IPS-18c (cell line): ENCODE data around the gene UCHL1.

Source experiments
- H3K4me3 ChIP-seq: 2 replicates; pipeline ENCODE4 v1.7.0; 2013; ENCODE audit warnings: low read depth, mild to moderate bottlenecking, low read length, moderate library complexity; ENCODE audit not compliant: insufficient read depth
- H3K9me3 ChIP-seq: one replicate; pipeline ENCODE4 v1.6.1; 2013; ENCODE audit warnings: mild to moderate bottlenecking, low read length, moderate library complexity; ENCODE audit not compliant: control insufficient read depth, insufficient read depth

Gene UCHL1

DNA sequence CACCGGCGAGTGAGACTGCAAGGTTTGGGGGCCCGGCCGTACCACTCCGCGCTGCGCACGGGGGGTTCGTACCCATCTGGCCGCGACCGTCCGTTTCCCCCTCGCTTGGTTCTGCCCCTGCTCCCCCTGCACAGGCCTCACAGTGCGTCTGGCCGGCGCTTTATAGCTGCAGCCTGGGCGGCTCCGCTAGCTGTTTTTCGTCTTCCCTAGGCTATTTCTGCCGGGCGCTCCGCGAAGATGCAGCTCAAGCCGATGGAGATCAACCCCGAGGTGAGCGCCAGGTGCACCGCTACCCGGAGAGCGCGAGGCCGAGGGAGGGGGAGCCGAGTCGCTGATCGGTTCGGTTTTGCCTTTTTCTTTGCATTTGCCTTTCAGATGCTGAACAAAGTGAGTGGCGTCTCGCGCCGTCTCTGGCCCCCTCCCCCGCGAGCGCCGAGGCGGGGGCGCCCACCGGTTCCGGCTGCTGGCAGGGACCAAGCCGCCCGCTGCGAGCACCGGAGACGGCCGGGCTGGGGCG, at the start of gene UCHL1:
TSS of gene UCHL1 (plus strand) at position 189 of the 517 bp plus-strand sequence. CDS start at position 238, 49 bp downstream.
- Histone ChIP-seq H3K4me3 (peak within 1 kb of the TSS; percentile 83), H3K9me3 (no peaks in the 10 kb centered on the region)

DNA sequence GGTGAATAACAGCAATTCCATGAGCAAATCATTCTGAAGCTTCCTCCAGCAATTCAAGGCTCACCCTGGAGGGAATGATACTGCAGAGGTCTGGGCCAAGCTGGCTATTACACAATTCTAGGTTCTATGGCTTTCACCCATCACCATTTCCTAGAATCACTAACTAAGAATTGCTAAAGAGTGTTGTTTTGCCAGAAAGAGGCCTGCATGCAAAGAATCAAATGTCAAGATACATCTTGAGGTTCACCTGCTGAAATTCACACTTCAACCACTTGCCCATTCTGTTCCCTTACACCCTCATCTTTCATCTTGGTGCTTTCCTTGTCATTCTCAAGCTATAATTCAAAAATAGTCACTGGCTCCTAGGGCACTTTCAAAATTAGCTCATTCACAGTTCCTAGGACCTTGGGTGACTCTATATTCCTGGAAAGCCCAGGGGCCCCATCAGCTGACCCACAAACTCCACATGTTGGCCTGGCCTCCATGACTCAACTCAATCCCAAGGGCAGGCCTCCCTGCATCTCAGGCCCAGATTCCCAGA, 49.4 kb upstream of the UCHL1 start:
- Histone ChIP-seq H3K9me3 (no peaks in the 10 kb centered on the region), H3K4me3 (no peak overlapping the region)

DNA sequence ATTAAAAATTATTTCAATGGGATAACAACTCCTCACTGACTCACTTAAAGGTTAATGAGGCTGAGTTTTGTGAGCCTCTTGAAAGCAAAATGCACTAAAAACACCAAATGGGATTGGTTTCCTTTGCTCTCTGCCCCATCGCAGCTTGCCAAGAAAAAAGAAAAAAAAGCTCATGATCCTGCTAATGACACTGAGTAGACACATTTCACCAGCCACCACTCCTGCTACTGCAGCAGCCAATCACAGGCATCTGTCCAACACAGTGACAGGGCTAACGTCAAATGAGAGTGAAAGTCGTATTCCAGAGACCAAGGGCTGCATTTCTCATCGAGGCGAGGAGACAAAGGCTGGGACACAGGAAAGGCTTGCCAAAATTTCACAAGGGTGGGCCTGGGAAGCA, 47.5 kb upstream of the UCHL1 start:
- Histone ChIP-seq H3K4me3 (no peak overlapping the region), H3K9me3 (no peaks in the 10 kb centered on the region)

DNA sequence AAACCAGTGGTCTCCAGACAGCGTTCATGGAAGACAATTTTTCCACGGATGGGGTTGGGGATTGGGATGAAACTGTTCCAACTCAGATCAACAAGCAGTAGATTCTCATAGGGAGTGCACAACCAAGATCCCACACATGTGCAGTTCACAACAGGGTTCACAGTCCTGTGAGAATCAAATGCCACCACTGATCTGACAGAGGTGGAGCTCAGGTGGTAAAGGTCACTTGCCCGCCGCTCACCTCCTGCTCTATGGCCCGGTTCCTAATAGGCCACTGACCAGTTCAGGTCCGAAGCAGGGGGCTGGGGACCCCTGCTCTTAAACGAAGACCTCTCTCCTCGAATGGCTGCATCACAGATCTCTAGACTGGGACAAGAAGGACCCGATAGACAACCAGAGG, 46.8 kb upstream of the UCHL1 start:
- no peak overlapping the region for H3K4me3 ChIP-seq
- H3K9me3 ChIP-seq, result no peaks in the 10 kb centered on the region

DNA sequence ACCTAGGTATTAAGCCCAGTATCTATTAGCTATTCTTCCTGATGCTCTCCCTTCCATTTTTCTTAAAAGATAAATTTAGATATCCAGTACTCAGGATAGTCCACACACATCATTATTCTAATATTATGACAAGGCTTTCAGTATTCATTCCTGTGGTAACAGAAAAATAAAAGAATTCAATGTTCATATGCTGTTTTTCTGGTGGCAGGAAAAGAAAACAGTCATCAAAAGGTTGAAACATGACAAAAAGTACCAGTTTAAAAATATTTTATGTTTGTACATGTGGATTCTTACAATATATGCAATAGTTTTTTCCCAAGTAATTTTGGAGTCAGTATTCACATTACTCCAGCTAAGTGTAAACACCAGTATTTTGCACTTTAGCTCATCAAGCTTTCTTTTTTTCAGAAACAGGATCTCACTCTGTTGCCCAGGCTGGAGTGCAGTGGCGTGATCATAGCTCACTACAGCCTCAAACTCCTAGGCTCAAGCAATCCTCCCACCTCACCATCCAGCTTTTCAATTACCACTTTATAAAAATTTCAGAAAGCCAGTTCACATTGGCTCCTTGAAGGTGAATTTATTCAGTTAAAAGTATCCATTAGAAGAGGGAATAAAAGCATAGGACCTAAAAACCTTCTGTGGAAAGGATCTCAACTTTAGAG, 44.6 kb upstream of the UCHL1 start:
- H3K9me3 ChIP-seq, result no peaks in the 10 kb centered on the region

DNA sequence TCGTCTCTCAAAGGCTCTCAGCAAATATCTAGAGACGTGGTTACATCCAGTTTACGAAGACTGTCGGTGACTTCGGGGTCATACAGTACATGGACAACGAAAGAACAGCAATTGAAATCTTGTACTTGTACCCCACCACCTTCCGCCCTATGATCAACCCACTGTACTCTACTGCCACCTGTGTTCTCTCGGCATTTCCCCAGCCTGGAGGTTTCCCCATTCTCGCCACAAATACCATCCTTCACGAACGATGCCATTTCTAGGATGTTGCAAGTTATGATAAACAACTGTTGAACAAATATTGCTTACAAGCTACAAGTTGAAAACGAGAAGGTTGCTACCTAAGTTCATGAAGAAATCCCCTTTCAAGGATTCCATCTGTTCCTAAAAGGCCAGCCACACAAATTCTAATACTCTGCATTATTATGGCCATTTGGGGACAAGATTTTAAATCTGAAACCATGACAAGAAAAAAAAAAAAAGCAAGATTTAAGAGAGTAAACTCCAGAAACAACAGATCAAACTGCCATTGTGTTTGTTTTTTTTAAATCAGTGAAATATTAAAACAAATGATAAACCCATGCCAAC, 44.0 kb upstream of the UCHL1 start:
- H3K4me3 ChIP-seq, result peak overlapping the region; percentile 87; the same call in 1 of the 2 replicates
- no peaks in the 10 kb centered on the region for H3K9me3 ChIP-seq

More for the DNA sequence above, 44.6 kb upstream of the UCHL1 start:
- no peak overlapping the region for H3K4me3 ChIP-seq

DNA sequence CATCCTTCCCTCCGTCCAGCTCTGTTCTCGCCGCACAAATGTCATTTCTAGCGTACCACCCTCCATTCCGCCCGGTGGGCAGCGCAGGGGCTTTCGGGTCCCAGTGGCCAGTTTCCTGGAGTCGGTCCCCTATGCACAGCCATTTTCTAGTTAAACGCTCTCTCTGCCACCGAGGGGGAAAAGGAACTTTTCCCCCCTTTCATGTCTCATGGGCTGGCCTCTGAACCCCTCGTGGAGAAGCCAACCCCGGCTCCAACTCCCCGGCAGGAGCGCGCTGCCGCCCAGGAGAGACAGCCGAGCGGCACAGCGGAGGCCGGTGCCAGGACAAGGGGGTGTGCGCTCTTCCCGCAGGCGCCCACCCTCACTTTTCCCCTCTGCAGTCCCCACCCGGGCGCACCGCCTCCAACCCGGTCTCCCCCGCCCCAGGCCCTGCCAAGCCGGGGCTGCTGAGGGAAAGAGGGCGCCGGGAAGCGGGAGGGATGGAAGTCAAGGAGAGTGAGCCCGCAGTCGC, 43.0 kb upstream of the UCHL1 start:
- H3K9me3 ChIP-seq, result no peaks in the 10 kb centered on the region
- H3K4me3 ChIP-seq, result peak overlapping the region; percentile 87

DNA sequence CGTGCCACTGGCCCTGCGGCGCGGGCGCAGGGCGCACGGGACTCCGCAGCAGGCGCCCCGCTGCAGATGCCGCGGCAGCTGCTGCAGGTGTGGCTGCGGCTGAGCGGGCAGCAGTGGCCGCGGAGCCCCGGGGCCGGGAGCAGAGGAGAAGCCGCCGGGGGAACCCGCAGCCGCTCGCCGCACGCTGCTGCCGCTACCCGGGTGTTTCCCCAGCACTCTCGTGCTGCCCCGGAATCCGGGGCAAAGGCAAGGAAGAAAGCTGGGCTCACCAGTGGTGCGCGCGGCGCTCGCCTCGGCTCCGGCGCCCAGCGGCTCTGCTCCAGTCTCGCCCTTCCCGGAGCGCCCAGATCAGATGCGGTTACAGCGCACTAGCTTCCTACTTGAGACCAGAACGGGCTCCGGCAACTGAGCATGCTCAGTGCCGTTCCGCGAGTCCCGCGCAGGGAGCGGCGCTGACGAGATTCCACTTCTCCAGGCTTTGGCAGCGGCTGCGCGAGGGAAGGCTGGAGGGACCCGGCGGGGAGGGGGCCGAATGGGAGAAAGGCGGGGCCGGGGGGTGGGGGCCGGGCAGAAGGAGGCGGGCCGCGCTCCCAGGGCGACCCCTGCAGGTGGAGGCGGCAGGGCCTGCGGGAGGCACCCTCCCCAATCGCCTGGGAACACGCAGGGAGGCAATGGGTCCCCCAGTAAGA, 42.4 kb upstream of the UCHL1 start, which contains the start of gene APBB2:
TSS of gene APBB2 (minus strand) at position 407 of the 689 bp plus-strand sequence. CDS start 181,288 bp downstream, outside the sequence.
- Histone ChIP-seq H3K9me3 (no peaks in the 10 kb centered on the region), H3K4me3 (peak within 1 kb of the TSS; percentile 87)

DNA sequence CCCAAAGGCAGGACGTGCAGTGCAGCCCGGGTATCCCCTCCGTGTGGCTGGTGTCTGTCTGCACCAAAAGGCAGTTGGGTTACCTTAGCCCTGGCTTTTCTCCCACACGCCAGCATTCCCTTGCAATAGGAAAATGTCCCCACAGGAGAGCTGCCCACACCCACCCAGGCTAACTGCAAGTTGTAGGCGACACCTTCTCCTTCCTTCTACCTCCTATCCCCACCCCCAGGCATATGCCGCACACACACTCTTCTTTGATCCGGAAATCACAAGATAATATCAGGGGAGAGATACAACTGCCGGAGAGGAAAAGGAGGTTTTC, 41.9 kb upstream of the UCHL1 start:
- H3K9me3 ChIP-seq, result no peaks in the 10 kb centered on the region

DNA sequence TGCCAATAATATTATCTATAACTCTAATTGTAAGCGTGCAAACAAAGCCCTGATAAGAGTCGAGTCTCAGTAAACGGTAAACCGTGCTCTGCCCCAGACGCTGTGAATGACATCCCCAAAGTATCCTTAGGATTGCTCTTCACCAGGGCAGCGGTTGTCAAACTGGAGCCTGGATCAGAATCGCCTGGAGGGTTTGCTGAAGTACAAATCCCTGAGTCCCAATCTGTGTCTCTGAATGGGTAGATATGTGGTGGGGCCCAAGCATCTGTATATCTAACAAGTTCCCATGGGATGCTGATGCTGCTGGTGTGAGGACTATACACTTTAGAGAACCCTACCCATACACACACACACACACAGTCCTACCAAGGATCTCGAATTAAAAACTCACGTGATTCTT, 41.6 kb upstream of the UCHL1 start:
- Histone ChIP-seq H3K4me3 (no peak overlapping the region), H3K9me3 (no peaks in the 10 kb centered on the region)

More for the DNA sequence above, 41.9 kb upstream of the UCHL1 start:
- no peak overlapping the region for H3K4me3 ChIP-seq

DNA sequence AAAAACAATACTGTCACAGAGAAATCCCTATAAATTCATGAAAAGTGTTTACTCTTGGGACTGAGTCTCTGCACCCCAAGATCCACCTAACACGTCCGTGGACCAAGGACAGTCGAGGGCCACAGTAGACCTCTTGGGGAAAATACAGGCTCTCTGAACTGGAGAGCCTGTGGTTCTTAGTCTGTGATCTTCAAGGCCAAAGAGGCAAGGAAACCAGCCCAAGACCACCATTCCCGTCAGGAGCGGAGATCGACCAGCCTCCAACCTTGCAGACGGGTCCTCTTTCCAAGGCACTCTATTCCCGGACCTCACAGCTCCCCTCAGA, 40.8 kb upstream of the UCHL1 start:
- H3K4me3 ChIP-seq, result peak overlapping the region; percentile 70
- H3K9me3 ChIP-seq, result no peaks in the 10 kb centered on the region

DNA sequence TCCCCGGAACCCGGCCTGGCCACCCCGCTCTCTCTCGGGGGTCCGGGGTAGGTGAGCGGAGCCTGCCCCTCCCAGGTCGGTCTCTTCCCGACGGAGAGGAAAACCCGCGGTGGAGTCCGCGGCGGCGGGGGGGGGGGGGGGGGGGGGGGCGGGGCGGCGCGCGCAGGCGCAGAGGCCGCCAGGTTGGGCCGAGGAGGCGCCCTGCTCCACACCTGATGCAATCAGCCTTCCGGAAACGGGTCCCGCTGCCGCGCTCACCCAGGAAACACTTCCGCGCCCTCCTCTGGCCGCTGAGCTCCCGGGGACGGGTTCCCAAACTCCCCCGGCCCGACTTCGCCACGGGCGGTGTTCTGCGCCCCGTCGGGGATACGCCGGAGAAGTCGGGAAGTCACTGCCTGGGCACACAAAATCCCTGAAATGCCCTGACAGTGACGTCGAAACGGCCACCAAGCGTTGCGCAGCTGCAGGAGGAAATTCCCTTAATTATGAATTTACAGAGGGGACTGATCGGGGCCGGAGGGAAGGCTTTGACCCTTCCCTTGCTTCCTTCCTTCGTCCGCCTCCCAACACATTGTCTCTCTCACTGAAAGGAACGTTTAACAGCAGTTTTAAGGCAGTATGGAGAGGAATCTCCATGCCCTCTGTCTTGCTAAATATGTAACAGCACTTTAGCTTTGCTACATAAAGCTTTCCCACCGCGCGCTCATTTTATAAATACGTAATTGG, 40.3 kb upstream of the UCHL1 start:
- no peaks in the 10 kb centered on the region for H3K9me3 ChIP-seq
- peak overlapping the region; percentile 74 for H3K4me3 ChIP-seq

DNA sequence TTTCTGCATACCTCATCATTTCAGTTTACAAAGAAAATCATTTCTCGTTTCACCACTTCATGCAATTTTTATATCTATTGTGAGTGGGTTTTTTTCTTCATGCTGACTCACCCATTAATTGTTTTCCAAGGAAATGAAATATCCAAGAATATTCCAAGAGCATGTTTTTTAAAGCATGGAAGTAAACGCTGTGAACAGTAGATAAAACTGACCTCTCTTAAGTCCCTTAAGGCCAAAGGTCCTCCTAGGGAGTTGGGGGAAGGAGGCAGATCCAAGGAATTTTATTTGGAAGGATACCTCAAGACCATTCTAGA, 39.8 kb upstream of the UCHL1 start:
- Histone ChIP-seq H3K9me3 (no peaks in the 10 kb centered on the region), H3K4me3 (peak overlapping the region; percentile 74)

DNA sequence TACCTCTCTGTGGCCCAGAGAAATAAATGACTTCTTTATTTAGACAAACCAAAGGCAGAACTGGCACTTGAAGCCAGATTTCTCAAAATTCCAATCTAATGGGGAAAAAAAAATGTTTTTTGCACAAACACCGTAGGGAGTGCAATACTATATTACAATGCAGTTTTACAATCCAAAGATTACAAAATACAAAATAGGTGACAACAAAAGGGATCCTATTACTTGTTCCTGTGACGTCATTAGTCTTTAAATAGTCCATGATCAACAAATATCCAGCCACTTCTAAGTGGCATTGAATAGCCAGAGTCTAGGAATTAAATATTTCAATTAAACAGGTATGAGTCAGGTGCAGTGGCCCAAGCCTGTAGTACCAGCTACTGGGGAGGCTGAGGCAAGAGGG, 39.4 kb upstream of the UCHL1 start:
- H3K4me3 ChIP-seq, result no peak overlapping the region

DNA sequence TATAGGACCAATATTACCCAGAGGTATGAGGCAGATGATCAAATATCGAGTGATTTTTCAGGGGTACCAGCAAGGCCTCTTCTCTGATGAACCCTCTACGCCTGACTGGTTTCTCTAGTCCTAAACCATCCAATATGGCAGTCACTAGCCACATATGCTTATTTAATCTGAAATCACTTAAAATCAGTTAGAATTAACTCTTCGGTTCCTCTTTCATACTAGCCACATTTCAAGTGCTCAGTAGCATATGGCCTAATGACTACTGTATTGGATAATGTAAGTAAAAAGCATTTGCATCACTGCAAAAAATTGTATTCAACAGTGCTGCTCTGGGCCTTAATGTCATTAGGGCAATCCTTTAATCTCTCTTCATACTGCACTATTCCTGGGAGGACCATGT, 38.0 kb upstream of the UCHL1 start:
- no peak overlapping the region for H3K4me3 ChIP-seq
- no peaks in the 10 kb centered on the region for H3K9me3 ChIP-seq

More for the DNA sequence above, 39.4 kb upstream of the UCHL1 start:
- H3K9me3 ChIP-seq, result no peaks in the 10 kb centered on the region

DNA sequence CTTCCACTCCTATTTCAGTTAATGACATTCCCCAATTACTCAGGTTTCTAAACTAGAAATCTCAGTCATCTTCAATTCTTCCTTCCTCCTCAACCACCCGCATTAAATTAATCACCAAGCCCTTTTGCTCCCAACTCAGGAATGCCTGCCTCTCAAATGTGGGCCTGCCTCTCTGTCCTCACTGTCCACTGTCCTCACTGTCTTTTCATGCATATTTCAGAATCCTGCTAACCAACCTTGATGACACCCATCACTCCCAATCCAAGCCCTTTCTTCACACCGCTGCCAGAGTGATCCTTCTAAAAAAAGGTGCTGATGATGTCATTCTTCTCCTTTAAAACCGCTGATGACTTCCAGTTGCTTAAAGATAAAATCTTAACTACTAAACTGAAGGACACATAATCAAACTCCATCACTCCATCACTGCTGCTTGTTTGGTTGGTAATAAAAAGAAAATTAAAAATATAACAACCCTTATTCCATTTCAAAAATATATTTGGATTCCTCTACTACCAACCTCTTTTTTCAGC, 37.2 kb upstream of the UCHL1 start:
- H3K9me3 ChIP-seq, result no peaks in the 10 kb centered on the region
- H3K4me3 ChIP-seq, result no peak overlapping the region
